Stimulated activated memory B cell treated with anti-CD40 and anti-IgM and Interleukin-4, amounts not matched to agents 10 μg/mL and 1 μg/mL and 100 μg/mL, for 72 hours (primary cell): ENCODE data around the gene LEFTY1.

Source experiments
- ATAC-seq: fragments of 150-1000 bp; cut with Tn5 transposase; 2 replicates; pipeline ENCODE4 v1.10.0; 2021
- H3K27ac Mint-ChIP-seq: one replicate; pipeline ENCODE4 v1.8.0; 2022; ENCODE audit warnings: mild to moderate bottlenecking, mixed read lengths
- H3K27me3 Mint-ChIP-seq: one replicate; pipeline ENCODE4 v1.8.0; 2022; ENCODE audit warnings: mixed read lengths
- H3K36me3 Mint-ChIP-seq: one replicate; pipeline ENCODE4 v1.8.0; 2022; ENCODE audit warnings: mixed read lengths
- H3K4me1 Mint-ChIP-seq: one replicate; pipeline ENCODE4 v1.8.0; 2022; ENCODE audit warnings: mixed read lengths
- H3K4me3 Mint-ChIP-seq: one replicate; pipeline ENCODE4 v1.8.0; 2022; ENCODE audit warnings: mild to moderate bottlenecking, moderate library complexity, mixed read lengths
- H3K9me3 Mint-ChIP-seq: one replicate; pipeline ENCODE4 v1.8.0; 2022; ENCODE audit warnings: mixed read lengths

LEFTY1 gene

DNA sequence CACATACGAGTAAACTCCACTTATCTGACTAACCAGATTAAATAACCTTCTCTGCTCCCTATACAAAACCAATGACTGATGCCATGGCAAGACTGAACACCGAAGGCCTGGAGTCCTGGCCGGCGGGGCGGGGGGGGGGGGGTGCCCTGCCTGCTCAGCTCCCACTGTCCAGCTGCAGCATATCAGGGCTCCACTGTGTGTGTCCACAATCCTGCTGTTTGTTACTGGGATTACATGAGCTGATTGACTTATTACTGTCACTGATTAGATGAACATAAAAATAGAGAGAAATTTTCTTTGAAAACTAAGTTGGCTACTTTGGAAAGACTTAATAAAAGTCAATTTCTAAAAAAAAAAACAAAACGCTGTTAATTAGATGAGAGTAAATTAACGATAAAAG is 31.7 kb downstream of the LEFTY1 start:
- Mint-ChIP-seq H3K9me3 (no peaks in the 10 kb centered on the region), H3K27me3 (no peaks in the 10 kb centered on the region), H3K27ac (no peak overlapping the region), H3K4me1 (peaks cover 18% of the 10 kb centered on the region), H3K36me3 (peaks cover 64% of the 10 kb centered on the region), H3K4me3 (no peak overlapping the region)
- no peak for ATAC-seq

DNA sequence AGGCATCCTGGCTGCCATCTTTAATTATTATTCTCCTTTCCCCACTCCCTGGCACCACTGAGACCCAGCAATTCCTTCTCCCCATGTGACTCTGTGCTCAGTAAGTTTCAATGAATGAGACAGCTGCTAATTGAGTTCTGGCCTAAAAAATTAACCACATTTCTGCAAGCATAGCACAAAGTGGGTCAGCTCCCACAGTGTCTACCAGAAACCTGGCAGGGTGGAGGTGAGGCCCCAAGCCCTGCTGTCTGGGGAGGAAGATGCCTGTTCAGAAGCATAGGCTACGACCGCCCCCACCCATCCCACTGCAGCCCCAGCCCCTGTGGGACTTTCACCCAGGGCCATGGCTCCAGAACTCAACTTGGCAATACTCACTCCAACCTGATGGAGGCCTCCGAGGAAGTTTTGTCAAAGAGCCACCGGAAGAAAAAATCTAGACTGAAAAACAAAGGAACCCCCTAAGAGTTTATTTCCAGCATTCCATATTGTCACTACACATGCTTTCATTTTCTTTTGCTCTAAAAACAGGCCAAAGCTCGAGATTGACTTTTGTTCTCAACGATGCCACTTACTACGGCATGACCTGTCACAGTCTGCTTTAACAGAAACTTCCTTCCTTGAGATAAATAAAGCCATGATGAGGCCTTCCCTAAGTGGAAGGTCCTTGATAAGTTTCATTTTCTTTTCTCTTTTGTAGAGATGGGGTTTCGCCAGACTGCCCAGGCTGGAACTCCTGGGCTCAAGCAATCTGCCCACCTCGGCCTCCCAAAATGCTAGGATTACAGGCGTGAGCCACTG is 33.2 kb downstream of the LEFTY1 start:
- H3K4me1 Mint-ChIP-seq, result peaks cover 25% of the 10 kb centered on the region
- H3K36me3 Mint-ChIP-seq, result peaks cover 61% of the 10 kb centered on the region
- H3K9me3 Mint-ChIP-seq, result no peaks in the 10 kb centered on the region
- no peak overlapping the region for H3K4me3 Mint-ChIP-seq
- no peak for ATAC-seq
- H3K27me3 Mint-ChIP-seq, result no peaks in the 10 kb centered on the region
- no peak overlapping the region for H3K27ac Mint-ChIP-seq

DNA sequence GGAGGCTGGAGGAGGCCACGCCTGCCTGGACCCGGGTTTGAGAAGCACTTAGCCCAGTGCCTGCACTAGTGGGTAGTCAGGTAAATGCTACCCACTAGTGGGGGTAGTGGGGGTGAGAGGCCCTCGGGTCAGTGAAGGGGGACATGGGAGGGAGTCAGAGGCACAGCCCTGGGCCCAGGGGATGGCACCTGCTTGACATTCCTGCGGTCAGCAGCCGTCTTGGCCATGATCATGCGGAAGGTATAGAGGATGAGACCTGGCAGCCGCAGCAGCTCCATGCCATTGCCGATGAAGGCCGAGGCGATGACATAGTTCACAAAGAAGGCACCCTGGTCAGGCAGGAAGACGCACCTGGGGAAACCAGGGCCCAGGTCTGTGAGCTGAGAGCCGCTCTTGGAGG is 35.5 kb downstream of the LEFTY1 start:
- H3K9me3 Mint-ChIP-seq, result no peaks in the 10 kb centered on the region
- H3K27ac Mint-ChIP-seq, result peak overlapping the region; percentile 87
- no peak for ATAC-seq
- peaks cover 44% of the 10 kb centered on the region for H3K4me1 Mint-ChIP-seq
- H3K36me3 Mint-ChIP-seq, result peaks cover 55% of the 10 kb centered on the region
- no peak overlapping the region for H3K4me3 Mint-ChIP-seq
- H3K27me3 Mint-ChIP-seq, result no peaks in the 10 kb centered on the region

DNA sequence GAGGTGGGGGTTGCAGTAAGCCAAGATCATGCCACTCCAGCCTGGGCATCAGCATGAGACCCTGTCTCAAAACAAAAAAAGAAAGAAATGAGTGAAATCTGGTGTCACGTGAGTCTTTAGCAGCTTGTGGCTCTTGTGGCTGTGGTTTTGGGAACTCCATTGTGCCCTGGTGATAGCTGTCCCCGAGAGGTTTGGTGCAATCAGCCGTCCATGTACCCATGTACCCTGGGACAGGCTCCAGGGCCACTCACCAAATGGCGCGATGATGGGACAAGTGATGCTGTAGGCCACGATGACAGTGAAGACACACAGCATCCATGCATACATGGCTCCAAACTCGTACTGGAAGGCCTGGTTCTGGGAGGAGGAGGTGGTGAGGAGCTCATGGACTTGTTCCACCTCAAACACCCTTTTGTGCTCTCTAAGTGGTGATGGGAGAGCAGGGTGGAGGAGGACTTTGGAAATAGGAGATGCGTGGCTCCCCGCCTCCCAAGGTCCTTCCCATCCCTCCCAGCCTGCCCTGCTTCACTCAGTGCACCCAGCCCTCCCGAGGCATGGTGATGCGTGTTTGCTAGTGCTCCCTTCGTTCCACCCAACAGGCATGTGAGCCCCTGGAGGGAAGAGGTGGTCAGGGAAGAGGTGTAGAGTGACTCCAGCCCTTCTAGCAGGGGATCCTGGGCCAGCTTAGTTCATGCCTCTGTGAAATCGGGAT is 36.4 kb downstream of the LEFTY1 start:
- H3K27ac Mint-ChIP-seq, result peak overlapping the region; percentile 87
- H3K36me3 Mint-ChIP-seq, result peaks cover 54% of the 10 kb centered on the region
- H3K4me1 Mint-ChIP-seq, result peaks cover 53% of the 10 kb centered on the region
- no peaks in the 10 kb centered on the region for H3K27me3 Mint-ChIP-seq
- H3K4me3 Mint-ChIP-seq, result no peak overlapping the region
- no peak for ATAC-seq
- no peaks in the 10 kb centered on the region for H3K9me3 Mint-ChIP-seq

DNA sequence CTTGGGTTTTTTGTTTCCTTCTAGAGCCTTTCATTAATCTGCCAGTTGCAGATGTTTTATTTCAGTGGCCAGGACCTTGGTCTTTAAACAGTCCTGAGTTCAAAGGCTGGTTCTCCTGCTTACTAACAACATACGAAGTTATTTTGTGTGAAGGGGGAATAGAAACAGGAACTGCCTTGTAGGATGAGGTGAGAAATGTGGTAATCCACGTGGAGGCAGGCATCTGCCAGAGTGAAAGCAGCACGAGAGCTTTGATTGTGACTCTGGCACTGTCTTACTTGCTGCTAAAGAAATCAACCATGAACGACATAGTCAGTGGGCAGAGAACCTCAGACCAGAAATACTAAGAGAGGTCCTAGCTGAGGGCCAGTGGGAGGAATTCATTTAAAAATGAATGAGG is 37.1 kb downstream of the LEFTY1 start:
- Mint-ChIP-seq H3K4me3 (peak overlapping the region; percentile 6), H3K27me3 (no peaks in the 10 kb centered on the region), H3K36me3 (peaks cover 53% of the 10 kb centered on the region), H3K9me3 (no peaks in the 10 kb centered on the region), H3K4me1 (peaks cover 60% of the 10 kb centered on the region), H3K27ac (peak overlapping the region; percentile 87)
- peak; percentile 74 for ATAC-seq

DNA sequence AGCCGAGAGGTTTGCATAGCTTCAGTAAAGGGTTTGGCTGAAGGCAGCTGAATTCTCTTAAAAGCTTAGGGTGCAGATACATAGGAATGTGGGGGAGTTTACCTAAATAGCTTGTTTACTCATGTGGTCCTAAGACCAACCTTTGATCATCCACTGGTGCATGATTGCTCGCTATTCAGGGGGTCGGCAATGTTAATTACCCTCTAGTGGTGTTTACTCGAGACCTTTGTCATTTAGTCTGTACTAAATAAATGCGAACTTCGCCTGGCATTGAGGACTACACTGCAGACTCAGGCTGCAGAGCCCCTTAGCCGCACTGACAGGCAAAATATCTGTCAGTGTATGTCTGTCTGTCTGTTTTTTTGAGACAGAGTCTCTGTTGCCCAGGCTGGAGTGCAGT is 38.6 kb downstream of the LEFTY1 start:
- Mint-ChIP-seq H3K4me1 (peaks cover 65% of the 10 kb centered on the region), H3K27me3 (no peaks in the 10 kb centered on the region), H3K9me3 (no peaks in the 10 kb centered on the region), H3K4me3 (no peak overlapping the region), H3K36me3 (peaks cover 54% of the 10 kb centered on the region), H3K27ac (no peak overlapping the region)
- ATAC-seq, result no peak

DNA sequence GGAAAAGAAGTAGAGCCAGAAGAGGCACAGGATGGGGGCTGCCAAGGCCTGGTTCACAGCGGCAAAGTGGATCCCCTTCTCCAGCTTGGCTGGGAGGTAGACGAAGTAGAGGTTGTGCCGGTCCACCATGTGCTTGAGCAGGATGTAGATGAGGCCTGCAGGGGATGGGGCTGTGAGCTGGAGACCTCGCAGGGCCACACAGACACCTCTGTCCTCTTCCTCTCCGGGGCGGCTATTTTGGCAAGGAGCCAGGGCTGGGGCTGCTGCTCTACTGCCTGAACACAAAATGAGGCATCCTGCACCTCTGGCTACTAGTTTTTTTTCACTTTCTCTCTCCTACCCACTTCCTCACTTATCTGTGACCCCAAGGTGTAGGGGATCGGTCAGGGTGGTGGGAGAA is 39.0 kb downstream of the LEFTY1 start:
- no peak for ATAC-seq
- Mint-ChIP-seq H3K27ac (peak overlapping the region; percentile 84), H3K4me1 (peaks cover 65% of the 10 kb centered on the region), H3K9me3 (no peaks in the 10 kb centered on the region), H3K4me3 (no peak overlapping the region), H3K36me3 (peaks cover 53% of the 10 kb centered on the region), H3K27me3 (no peaks in the 10 kb centered on the region)

DNA sequence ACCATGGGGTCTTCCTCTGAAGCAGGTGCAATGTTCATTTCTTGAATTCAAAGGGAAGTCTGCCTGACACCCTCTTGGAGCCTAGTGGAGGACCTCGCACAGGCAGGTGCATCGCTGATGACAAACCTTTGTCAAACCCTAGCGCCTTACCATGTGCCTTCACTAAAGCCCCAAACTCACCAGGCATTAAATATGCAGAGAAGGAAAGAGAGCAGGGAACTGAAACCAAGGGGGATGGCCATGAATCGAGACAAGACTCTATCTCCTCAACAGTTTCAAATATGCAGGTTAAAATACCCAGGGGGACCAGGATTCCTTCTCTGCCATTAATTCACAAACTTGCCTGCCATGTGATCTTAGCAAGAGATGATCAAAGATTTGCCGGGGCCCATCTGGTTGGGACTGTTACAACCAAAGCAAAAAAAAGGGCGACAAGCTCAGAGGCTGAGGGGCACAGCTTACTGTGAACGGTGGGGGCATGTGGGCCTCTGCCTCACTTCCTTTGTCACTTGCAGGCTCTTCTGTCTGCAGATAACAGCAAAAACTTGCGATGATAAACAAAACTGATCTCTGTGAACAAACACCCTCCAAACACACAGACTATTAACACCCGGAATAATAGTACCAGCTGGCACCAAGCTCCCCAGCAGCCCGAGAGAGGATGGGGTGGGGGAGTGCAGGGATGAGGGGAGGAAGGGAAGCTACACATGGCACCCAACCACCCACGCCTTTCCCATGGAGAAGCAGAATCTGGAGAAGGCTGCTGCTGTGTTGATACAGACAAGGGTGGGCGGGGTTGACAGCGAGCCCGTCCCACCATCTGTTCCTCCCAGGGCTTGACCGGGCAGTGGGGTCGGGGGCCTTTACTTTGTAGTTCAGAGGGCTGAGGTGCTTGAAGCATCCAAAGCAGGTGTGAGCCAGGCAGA is 40.7 kb downstream of the LEFTY1 start:
- Mint-ChIP-seq H3K9me3 (no peaks in the 10 kb centered on the region), H3K27ac (peak overlapping the region; percentile 84), H3K4me3 (peak overlapping the region; percentile 8), H3K36me3 (peaks cover 38% of the 10 kb centered on the region), H3K4me1 (peaks cover 62% of the 10 kb centered on the region), H3K27me3 (no peaks in the 10 kb centered on the region)
- peak; percentile 91 for ATAC-seq

DNA sequence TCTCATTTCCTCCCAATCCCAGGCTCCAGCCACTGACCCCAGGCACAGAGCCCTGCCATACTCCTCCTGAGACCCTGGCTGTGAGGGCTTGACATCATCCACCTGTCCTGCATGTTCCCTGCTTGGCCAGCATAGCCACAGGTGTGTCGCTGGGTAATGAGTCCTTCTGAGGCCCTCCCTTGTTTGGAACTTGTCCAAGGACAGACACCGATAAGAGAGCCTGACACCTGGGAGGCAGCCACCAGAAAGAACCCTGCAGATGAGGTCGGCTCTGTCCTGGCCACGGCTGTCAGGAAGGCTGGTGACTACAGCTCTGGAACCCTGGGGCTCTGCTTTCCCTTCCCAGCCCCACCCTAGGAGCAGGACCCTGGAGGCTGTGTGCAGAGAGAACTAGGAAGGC is 41.3 kb downstream of the LEFTY1 start:
- peak overlapping the region; percentile 84 for H3K27ac Mint-ChIP-seq
- ATAC-seq, result no peak
- peaks cover 31% of the 10 kb centered on the region for H3K36me3 Mint-ChIP-seq
- H3K27me3 Mint-ChIP-seq, result no peaks in the 10 kb centered on the region
- H3K4me3 Mint-ChIP-seq, result no peak overlapping the region
- H3K4me1 Mint-ChIP-seq, result peaks cover 55% of the 10 kb centered on the region
- H3K9me3 Mint-ChIP-seq, result no peaks in the 10 kb centered on the region

DNA sequence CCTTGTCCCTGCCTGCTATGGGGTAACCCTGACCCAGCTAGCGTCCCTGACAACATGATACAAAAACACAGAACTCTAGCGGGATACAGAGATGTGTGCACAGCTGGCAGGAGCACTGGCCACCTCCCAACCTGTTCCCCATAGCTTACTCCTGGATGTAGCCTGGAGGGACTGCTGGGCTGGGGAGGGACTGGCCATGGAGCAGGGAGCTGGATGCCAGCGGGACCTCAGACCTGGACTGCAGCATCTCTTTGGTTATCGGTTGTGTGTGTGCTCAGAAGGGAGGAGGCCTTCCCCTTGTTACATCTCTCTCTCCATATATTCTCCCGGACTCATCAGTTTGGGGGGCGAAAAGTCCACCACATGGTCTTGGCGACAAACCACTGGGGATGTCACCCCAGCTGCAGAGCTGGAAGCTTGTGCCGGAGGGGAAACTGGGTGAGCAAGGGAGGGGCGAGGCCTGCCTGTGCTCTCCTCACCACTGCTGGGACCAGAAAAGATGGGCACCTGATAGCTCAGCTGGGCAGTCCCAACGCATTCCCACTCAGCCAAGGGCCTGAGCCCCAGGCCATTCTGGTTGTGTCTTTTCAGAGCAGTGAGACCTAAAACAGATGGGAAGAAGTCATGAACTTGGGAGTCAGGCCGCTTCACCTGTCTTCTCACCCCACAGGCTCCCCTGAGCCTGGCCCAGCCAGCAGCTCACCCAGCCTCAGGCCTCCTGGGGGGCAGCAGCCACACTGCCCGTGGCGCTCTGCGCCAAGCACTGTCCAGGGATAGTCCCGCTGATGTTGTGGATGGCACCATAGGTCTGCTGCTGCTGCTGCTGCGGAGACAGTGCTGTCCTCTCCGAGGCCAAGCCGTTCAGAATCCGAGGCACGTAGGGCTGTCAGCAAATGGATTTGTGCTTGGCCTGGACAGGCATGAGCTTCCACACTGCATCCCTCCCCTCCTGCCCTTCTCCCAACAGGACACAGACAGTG is 42.3 kb downstream of the LEFTY1 start:
- Mint-ChIP-seq H3K4me3 (no peak overlapping the region), H3K4me1 (peaks cover 50% of the 10 kb centered on the region), H3K9me3 (no peaks in the 10 kb centered on the region), H3K36me3 (peaks cover 22% of the 10 kb centered on the region), H3K27me3 (no peaks in the 10 kb centered on the region), H3K27ac (peak overlapping the region; percentile 84)
- ATAC-seq, result no peak

DNA sequence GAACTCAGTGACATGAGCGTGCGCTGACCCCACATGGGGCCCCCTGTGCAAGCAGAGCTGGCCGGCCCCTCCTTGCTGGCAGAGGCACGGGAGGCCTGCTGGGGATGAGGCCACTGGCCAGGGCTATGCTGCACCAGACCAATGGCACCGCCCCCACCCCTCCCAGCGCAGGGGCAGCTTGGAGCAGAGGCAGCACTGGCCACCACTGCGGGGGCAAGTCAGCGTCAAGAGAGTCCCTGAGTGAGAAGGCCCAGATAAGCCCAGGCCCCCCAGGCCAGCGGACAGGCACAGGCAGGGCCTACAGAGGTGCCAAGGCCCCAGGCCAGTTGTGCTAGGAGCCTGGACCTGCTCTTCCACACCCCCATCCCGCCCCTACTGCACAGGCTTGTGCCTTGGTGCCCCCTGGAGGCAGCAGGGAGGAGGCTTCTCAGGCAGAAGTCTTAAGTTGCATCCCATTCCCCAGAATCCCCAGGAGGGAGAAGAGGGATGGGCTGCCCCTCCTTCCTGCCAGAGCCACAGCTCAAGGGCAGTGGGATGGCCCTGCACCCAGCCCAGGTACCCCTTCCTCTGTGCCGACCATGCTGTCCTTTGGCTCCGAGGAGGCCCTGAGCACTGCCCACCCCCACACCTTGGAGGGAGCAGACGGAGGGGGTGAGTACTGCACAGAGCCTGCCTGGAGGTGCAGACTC is 43.2 kb downstream of the LEFTY1 start:
- H3K27me3 Mint-ChIP-seq, result no peaks in the 10 kb centered on the region
- peaks cover 53% of the 10 kb centered on the region for H3K4me1 Mint-ChIP-seq
- ATAC-seq, result no peak
- H3K9me3 Mint-ChIP-seq, result no peaks in the 10 kb centered on the region
- H3K36me3 Mint-ChIP-seq, result peaks cover 15% of the 10 kb centered on the region
- no peak overlapping the region for H3K4me3 Mint-ChIP-seq
- peak overlapping the region; percentile 50 for H3K27ac Mint-ChIP-seq

DNA sequence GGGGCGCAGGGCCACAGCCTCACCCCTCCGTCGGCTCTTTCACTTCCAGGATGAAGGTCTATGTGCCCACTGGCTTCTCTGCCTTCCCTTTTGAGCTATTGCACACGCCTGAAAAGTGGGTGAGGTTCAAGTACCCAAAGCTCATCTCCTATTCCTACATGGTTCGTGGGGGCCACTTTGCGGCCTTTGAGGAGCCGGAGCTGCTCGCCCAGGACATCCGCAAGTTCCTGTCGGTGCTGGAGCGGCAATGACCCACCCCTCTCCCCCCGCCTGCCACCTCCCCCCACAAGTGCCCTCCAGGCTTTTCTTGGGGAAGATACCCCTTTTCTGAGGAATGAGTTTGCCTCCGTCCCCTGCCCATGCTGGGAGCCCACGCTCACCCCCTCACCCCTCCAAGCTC is 43.8 kb downstream of the LEFTY1 start:
- no peak for ATAC-seq
- Mint-ChIP-seq H3K9me3 (no peaks in the 10 kb centered on the region), H3K4me3 (no peak overlapping the region), H3K36me3 (peaks cover 15% of the 10 kb centered on the region), H3K27ac (no peak overlapping the region), H3K27me3 (no peaks in the 10 kb centered on the region), H3K4me1 (peaks cover 52% of the 10 kb centered on the region)

DNA sequence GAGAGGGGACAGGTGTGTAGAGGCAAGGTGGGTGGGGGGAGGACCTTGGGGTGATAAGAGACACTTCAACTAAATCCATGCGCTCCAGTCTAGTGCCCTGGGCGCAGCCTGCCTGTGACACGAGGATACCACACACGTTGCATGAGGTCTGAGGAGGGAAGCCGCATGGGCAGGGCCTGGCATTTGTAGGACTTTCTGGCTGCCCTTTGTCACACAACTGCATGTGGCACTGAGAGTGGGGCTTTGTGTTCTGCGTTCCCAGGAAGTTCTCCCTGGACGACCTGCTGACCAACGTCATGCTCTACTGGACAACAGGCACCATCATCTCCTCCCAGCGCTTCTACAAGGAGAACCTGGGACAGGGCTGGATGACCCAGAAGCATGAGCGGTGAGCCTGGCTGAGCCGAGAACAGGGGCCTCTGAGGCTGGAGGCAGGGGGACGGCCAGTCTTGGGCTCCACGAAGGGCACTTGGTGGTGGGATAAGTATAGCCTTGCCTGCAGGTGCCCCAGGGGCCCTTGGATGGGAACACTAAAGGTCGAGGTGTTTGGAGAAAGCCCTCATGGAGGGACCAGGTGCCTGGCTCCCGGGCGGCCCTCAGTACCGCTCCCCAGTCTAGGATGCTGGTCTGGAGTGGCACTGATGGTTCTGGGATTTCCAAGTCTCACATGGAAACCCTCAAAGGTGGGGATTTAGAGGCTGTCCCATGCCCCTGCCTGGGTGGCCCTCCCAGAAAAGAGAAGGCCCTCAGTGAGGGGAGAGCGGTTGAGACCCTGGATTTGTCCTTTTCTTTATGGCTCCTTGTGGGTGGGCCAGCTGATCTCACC is 44.5 kb downstream of the LEFTY1 start:
- Mint-ChIP-seq H3K27ac (no peak overlapping the region), H3K4me1 (peaks cover 45% of the 10 kb centered on the region), H3K27me3 (no peaks in the 10 kb centered on the region), H3K4me3 (no peak overlapping the region), H3K36me3 (peaks cover 10% of the 10 kb centered on the region), H3K9me3 (no peaks in the 10 kb centered on the region)
- ATAC-seq, result no peak
